KG1 (cell line): ENCODE results near the gene CTSW.
A peak's percentile ranks its signal among the peaks of the same experiment; 100 is the strongest.

ENCODE experiments used
- DNase-seq: peaks from one replicate; lab custom pipeline; 2025; lab: John Stamatoyannopoulos, UW

Gene CTSW

DNA sequence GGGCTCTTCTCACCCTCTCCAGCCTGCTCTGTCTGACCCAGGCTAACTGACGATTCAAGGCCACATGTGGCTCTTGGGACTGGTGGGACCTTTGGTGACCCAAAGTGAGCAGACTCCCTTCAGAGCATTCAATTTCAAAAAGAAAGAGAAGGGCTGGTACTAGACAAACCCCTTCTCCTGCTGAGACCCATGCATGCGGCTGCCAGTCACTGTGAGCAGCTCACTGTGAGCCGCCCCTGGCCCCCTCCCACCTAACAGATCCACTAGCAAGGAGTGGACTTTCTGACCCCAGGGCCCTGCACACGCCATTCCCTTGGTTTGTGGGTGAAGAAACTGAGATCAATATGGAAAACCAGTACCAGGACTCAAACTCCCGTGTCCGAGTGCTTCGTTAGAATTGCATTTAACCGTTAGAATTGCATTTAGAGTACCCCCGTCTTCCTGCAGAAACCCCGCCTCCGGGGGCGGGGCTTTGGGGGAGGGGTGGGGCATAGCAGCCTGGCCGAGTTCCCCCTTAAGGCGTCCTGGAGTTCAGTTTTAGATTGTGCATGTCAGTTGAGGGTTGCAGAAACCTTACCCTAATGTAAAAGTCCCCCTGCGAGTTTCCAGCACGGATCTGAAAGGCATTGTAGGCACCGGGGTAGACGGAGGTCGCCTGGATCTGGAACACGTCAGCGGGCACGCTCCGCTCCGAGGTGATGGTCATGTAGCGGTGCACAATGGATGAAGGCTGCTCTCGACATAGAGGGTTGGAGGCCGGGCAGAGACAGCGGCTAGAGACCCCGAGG, 12.2 kb upstream of the CTSW start:
- DNase-seq, result no peak

GRCh38 chr11:65868076-65868667, 11.5 kb upstream of the CTSW start:
- DNase-seq, result no peak

DNA sequence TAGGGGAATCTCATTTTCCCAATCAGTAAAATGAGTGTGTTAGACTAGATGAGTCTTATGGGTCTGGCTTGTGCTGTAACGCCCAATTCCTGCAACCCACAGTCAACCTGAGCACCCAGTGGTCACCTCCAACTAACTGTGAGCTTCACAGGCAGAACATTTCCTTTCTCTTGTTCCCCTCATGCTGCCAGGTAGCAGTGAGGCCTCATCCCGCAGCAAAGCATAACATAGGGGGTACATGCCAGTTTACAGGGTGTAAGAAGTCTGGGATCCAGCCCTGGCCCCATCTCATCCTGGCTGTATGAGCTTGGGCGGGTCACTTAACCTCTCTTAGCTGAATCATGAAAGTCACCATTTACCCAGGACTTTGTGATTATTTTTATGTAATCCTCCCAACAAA, 10.7 kb upstream of the CTSW start:
- DNase-seq, result no peak

DNA sequence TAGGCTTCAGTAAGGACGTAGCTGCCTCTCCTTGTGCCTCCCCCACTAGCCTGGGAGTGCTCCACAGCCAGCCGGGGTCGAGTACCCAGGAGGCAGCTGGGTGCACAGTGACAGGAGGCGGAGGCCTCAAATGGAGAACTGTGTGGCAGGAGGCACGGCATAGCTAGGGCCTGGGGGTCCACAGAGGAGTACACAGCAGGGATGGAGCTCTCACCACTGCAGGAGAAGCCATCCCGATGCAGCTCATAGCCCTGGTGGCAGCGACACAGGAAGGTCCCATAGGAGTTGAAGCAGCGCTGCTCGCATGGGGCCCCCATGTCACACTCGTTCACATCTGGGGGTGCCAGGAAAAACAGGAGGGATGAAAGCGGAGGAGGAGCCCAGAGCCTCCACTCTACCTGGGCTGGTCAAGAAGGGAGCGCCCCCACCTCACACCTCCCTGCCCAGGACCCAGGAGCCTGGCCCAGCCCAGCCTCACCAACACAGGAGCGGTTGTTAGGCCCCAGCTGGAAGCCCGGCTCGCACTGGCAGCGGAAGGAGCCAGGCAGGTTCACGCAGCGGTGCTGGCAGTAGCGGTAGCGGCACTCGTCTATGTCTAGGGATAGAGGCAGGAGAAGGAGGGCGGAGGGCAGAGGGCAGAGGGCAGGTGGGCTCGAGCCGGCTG, 9.9 kb upstream of the CTSW start:
- DNase-seq, result no peak

DNA sequence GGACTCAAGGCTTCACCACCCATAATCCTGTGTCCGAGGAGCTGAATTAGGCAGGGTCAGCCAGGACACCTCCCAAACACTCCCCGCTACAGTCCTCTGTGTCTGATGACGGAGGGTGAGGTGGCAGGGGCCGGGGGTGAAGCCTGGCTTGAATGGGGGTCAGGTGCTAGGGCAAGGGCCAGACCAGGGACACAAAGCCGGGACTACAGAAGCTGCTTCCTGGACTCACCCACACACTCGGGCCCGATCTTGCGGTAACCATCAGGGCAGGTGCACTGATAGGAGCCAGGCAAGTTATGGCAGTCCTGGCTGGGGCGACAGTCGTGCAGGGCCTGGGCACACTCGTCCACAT, 9.4 kb upstream of the CTSW start:
- no peak for DNase-seq

DNA sequence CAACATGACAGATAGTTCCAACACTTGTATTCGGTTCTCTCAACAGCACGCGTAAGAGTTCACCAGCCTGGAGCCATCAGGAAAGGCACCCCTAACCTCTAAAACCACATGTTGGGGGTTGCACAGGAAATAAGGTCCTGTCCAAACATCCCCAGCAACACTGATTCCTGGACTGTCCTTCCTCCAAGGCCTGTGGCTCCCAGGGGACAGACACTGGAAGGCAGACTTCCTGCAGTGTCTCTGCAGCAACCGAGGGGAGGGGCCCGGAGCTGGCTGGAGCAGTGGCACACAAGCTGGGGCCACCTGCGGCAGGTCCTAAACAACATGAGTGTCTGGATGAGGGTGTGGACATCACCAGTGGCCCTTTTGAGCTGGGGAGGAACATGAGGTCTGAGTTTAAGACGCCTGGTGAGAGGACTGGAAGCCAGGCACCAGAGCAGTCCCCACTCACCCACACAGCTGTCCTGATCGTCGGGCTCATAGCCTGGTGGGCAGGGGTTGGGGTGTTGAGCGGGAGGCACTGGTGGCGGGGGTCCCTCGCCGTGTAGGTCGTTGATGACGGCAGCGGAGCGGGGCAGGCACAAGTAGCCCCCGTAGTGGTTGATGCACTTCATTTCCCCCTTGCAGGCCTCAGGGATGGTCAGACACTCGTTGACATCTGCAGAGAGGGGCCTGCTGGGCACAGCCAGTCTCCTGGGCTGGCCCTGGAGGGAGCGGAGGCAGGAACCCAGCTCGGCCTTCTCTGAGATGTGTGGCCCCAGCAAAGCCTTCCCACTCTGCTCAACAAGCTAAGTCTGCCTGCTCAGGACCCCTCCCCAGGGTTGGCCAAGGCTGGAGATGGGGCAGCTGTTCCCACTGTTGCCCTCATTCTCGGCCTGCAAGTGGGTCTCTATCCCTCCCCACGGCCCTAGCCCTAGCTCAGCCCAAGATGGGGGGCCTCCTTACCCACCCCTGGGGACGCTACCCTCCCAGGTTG, 8.6 kb upstream of the CTSW start:
- no peak for DNase-seq

DNA sequence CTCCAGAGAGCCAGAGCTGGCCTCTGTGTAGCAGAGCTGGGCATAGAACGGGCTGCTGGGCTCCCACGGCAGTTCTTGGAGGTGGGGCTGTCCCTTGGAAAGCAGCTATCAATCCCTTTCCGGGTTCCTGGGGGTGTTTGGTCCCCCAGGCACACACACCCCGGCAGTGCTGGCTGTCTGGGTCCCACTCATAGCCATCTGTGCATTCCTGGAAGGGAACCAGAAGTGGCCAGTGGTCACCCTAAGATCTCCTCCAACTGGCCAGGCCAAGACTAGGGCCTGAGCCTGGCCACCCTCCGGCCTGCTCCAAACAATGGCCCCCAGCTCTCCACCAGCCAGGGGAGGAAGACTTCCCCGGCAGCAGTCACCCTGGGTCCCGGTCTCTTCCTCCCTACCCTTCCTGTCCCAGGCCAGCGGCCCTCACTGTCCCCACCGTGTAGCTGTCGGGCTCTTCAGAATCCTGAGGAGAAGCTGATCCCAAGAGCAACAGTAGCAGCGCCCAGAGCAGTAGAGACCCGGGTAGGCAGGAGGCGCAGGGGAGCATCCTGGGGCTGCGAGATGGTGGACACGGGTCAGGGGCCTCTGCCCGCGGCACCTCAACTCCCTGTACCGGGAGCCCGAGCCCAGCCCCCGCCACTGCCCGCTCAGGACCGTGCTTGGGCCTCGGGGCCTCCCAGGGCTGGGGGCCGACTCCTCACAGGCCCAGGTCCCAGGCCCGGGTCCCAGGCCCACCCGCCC, 7.7 kb upstream of the CTSW start:
- no peak for DNase-seq

DNA sequence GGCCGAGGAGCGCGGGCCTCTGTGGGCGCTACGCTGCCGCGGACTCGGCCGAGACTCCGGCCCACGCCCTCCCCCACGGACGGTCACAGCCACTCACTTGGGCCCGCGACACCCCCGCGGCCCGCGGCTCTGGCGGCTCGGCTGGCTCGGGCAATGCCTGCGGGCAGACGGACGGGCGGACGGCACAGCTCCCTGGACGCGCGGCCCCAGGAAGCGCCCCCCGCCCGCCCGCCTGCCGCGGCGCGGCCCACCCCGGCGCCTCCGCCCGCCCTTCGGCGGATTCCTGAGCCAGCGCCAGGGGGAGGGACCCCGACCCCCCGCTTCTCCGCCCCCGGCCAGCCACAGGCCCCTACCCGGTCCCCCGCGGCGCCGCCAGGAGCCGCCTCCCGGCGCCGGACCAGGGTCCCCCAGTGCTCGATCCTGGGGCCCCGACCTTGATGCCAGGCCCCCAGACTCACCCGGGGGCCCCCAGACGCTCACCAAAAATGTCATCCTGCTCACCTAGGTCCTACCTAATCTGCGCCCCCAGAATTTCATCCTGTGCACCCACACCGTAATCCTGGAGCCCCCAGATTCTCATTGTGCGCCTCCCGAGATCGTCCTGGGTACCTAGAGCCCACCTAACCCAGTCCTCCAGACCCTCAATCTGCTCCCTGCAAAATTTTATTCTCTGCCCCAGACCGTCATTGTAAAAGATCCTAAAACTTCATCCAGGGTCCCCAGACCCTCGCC, 6.9 kb upstream of the CTSW start, which contains the start of gene EFEMP2:
TSS of gene EFEMP2 (minus strand) at position 215 of the 732 bp plus-strand sequence. CDS start 446 bp downstream, outside the sequence.
- no peak for DNase-seq

DNA sequence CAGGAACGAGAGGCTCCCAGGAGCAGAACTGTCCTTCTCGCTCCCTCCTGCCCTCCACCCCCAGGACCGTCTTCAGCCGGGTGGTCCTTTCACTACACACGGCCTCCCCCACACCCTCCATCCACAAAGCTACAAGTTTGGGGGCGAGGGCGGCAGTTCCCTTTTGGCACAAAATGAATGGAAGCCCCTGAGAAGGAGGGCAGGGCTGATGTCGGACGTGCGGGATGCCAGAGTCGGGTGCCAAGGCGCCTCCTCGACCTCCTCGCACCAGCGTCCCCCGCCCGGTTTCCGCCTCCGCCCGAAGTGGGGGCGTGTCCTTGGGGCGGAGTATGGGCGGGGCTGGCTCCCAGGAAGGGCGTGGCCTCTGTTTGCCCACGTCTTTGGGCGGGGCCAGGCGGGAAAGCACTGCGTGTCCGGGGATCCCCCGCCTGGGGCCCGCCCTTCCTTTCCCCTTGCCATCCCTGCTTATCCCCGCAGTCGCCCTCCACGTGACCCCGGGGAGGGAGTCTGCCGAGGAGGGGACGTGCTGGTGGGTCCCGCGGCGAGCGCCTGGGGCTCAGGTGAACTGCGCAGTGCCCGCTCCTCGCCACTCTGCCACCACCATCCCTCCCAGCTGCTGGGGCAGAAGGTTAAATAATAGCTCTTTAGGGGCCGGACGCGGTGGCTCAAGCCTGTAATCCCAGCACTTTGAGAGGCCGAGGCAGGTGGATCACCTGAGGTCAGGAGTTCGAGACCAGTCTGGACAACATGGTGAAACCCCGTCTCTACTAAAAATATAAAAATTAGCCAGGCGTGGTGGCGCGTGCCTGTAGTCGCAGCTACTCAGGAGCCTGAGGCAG, 6.1 kb upstream of the CTSW start:
- peak; percentile 83 for DNase-seq

DNA sequence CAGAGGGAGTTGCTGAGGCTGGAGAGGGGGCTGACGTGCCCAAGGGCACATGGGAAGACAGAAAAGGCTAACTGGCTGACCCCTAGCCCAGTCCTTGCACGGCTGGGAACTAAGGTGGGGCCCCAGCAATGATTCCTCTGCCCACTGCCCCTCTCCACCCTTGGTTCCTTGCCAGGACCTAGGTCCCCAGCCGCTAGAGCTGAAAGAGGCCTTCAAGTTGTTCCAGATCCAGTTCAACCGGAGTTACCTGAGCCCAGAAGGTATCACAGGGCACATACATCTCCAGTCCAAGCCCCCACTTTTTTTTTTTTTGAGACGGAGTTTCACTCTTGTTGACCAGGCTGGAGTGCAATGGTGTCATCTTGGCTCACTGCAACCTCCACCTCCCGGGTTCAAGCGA, 390 bp downstream of the CTSW start:
- DNase-seq, result no peak

GRCh38 chr11:65880844-65881421, 1.3 kb downstream of the CTSW start:
- DNase-seq, result no peak

GRCh38 chr11:65882120-65883057, 2.8 kb downstream of the CTSW start:
- no peak for DNase-seq

DNA sequence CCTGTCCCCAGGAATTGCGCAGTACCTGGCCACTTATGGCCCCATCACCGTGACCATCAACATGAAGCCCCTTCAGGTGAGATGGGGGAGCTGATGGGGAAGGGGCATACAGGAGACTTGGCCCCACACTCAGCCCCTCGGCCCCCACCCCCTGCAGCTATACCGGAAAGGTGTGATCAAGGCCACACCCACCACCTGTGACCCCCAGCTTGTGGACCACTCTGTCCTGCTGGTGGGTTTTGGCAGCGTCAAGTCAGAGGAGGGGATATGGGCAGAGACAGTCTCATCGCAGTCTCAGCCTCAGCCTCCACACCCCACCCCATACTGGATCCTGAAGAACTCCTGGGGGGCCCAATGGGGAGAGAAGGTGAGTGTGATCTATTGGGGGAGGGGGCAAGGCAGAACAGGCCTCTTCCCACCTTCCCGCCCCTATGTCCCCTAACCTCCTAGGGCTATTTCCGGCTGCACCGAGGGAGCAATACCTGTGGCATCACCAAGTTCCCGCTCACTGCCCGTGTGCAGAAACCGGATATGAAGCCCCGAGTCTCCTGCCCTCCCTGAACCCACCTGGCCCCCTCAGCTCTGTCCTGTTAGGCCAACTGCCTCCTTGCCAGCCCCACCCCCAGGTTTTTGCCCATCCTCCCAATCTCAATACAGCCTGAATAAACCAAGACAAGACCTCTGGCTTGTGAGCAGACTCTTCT, 3.6 kb downstream of the CTSW start:
- no peak for DNase-seq

GRCh38 chr11:65883786-65884715, 4.4 kb downstream of the CTSW start:
- no peak for DNase-seq

DNA sequence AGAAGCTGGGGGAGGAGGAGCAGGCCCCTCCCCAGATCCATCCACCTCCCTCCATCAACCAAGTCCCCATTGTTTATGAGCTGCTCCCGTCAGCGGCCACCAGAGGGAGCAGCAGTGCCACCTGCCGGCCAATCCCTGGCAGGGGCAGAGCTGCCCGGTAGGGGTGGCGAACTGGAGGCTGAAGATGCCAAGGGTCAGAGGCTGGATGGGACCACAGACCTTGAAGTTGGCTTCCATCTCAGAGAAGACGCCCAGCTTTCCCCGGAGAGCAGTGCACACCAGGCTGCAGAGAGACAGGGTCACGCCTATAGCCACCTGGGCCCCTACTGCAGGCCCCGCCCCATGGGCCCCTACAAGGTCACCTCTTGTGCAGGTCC, 5.1 kb downstream of the CTSW start:
- peak; percentile 70 for DNase-seq

DNA sequence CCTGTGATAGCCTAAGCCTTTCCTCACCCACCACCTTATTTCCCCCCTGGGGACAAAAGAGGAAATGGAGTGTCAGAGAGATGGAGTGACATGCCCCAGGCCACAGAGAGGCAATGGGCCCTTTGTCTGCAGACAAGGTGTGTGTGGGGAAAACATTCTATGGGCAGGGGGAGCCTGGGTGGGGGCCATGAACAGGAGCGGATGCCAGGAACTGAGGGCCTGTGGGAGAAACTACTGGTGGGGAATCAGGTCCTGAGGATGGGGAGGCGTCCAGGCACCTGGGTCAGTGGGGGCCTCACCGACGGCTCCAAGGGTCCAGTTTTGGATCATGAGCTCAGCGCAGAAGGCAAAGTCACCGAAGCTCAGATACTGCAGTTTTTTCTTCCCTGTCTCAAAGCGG, 5.6 kb downstream of the CTSW start:
- DNase-seq, result no peak
